Naive thymus-derived CD8-positive, alpha-beta T cell (primary cell): ENCODE data around the gene LEFTY1. TPM values are rescaled to one million over a fixed set of nuclear protein-coding genes. Genes with fewer than 3 reads are reported as not detected.

Source experiments
- ATAC-seq, 2 donors: fragments of 150-1000 bp; cut with Tn5 transposase in 1 of 2; sonication (Bioruptor Pico), chemical (Tn5 transposase) in 1 of 2; 1 replicate in 1 of 2; 2 replicates in 1 of 2; pipeline ENCODE4 v1.10.0; 2021; ENCODE audit warnings: mild to moderate bottlenecking in 2 of 2, moderate library complexity in 2 of 2
- POLR2A ChIA-PET: fragments of 350-600 bp; sonication (Branson Sonifier 250); formaldehyde crosslinking; loops from one replicate; lab custom pipeline; 2021; ENCODE audit warnings: antibody characterized with exemption; lab: Charles Lee
- DNase-seq, 10 donors: peaks; one replicate each; pipeline versions ENCODE4 v3.0.0 to v3.0.0-alpha.2; 2020 to 2022
- H3K27ac Mint-ChIP-seq, 10 donors: one replicate each; pipeline ENCODE4 v1.8.0; 2020 to 2022; ENCODE audit warnings: mild to moderate bottlenecking in 10 of 10, mixed read lengths in 10 of 10, moderate library complexity in 4 of 10, inconsistent platforms in 1 of 10
- H3K27me3 Mint-ChIP-seq, 5 donors: one replicate each; pipeline ENCODE4 v1.8.0; 2021 to 2022; ENCODE audit warnings: mixed read lengths in 5 of 5
- H3K36me3 Mint-ChIP-seq, 3 donors: one replicate each; pipeline ENCODE4 v1.8.0; 2020 to 2022; ENCODE audit warnings: mixed read lengths in 3 of 3, mild to moderate bottlenecking in 2 of 3, inconsistent platforms in 1 of 3
- H3K4me1 Mint-ChIP-seq, 4 donors: one replicate each; pipeline ENCODE4 v1.8.0; 2021 to 2022; ENCODE audit warnings: mixed read lengths in 4 of 4
- H3K4me3 Mint-ChIP-seq, 10 donors: one replicate each; pipeline ENCODE4 v1.8.0; 2020 to 2022; ENCODE audit warnings: mild to moderate bottlenecking in 10 of 10, mixed read lengths in 10 of 10, moderate library complexity in 6 of 10, inconsistent platforms in 1 of 10
- H3K9me3 Mint-ChIP-seq, 9 donors: one replicate each; pipeline ENCODE4 v1.8.0; 2020 to 2022; ENCODE audit warnings: mixed read lengths in 9 of 9, mild to moderate bottlenecking in 3 of 9, inconsistent platforms in 1 of 9, moderate library complexity in 1 of 9
- polyA plus RNA-seq, 3 donors: library from polyadenylated mRNA; unstranded; fragments of 300-500 nt; fragmentation: Illumina TruSeq; gene quantifications; one replicate each; pipeline ENCODE4 v1.2.3, GENCODE V29; 2021
- total RNA-seq, 8 experiments: library from RNA in 2 of 8; stranded (reverse) in 2 of 8; gene quantifications; one replicate each; pipeline ENCODE4 v1.2.3 and lab custom pipeline; 2021 to 2026

The LEFTY1 gene
- total and polyA plus RNA-seq, 5 experiments from 2014 or later: 0.22 TPM; not detected in 4

GRCh38 chr1:225865514-225865913, 23.4 kb downstream of the LEFTY1 start:
- POLR2A ChIA-PET: interaction anchor here (0.6 to 5.8 kb wide), 15 partner anchors 9 to 398 kb away, joined by 3 to 92 read pairs (median 5); partner anchors contain the start of genes PYCR2, SRP9 and TMEM63A
- no peaks in the 10 kb centered on the region for H3K27me3 Mint-ChIP-seq
- H3K9me3 Mint-ChIP-seq: no peaks in the 10 kb centered on the region
- H3K36me3 Mint-ChIP-seq: peaks cover 0 to 95% (median 23%) of the 10 kb centered on the region in 3 donors
- peak in 1 of 2 donors; percentile 48 for ATAC-seq
- peaks cover 22 to 55% (median 40%) of the 10 kb centered on the region in 4 donors for H3K4me1 Mint-ChIP-seq
- DNase-seq: peak in 1 of 10 donors; percentile 23
- H3K4me3 Mint-ChIP-seq: peak overlapping the region in 8 of 10 donors; percentile 45 to 82 (median 74)
- peak overlapping the region; percentile 82 to 95 (median 90) for H3K27ac Mint-ChIP-seq

GRCh38 chr1:225863167-225863566, 25.8 kb downstream of the LEFTY1 start:
- H3K36me3 Mint-ChIP-seq: peaks cover 0 to 94% (median 25%) of the 10 kb centered on the region in 3 donors
- ATAC-seq (no peak), DNase-seq (peak in 1 of 10 donors; percentile 10)
- H3K27ac Mint-ChIP-seq: peak overlapping the region in 4 of 10 donors; percentile 39 to 71 (median 47)
- POLR2A ChIA-PET: interaction anchor here (0.9 to 5.8 kb wide), 3 partner anchors 13 to 21 kb away, joined by 4 to 92 read pairs (median 35); partner anchors contain the start of gene TMEM63A
- no peak overlapping the region for H3K4me3 Mint-ChIP-seq
- H3K4me1 Mint-ChIP-seq: peaks cover 22 to 49% (median 37%) of the 10 kb centered on the region in 4 donors
- H3K9me3 Mint-ChIP-seq: no peaks in the 10 kb centered on the region
- no peaks in the 10 kb centered on the region for H3K27me3 Mint-ChIP-seq

GRCh38 chr1:225862581-225862950, 26.4 kb downstream of the LEFTY1 start:
- ATAC-seq (no peak), DNase-seq (peak in 1 of 10 donors; percentile 56)
- H3K27ac Mint-ChIP-seq: peak overlapping the region in 5 of 10 donors; percentile 19 to 71 (median 54)
- H3K4me1 Mint-ChIP-seq: peaks cover 21 to 43% (median 36%) of the 10 kb centered on the region in 4 donors
- H3K4me3 Mint-ChIP-seq: no peak overlapping the region
- H3K27me3 Mint-ChIP-seq: no peaks in the 10 kb centered on the region
- no peaks in the 10 kb centered on the region for H3K9me3 Mint-ChIP-seq
- POLR2A ChIA-PET: interaction anchor here (0.9 to 5.8 kb wide), 3 partner anchors 12 to 21 kb away, joined by 4 to 92 read pairs (median 35); partner anchors contain the start of gene TMEM63A
- H3K36me3 Mint-ChIP-seq: peaks cover 0 to 94% (median 29%) of the 10 kb centered on the region in 3 donors

- POLR2A ChIA-PET: interaction anchor here (0.8 to 5.4 kb wide), 8 partner anchors 11 to 395 kb away, joined by 3 to 35 read pairs (median 4); partner anchors contain the start of genes LEFTY1 and SRP9
- Mint-ChIP-seq H3K4me1 (peaks cover 19 to 37% (median 31%) of the 10 kb centered on the region in 4 donors), H3K36me3 (peaks cover 0 to 94% (median 29%) of the 10 kb centered on the region in 3 donors), H3K27me3 (no peaks in the 10 kb centered on the region), H3K4me3 (no peak overlapping the region), H3K9me3 (no peaks in the 10 kb centered on the region), H3K27ac (peak overlapping the region in 7 of 10 donors; percentile 19 to 77 (median 54))
- DNase-seq (peak in 1 of 10 donors; percentile 19), ATAC-seq (no peak)
Observed at GRCh38 chr1:225861834-225862580, 26.9 kb downstream of the LEFTY1 start.

GRCh38 chr1:225860876-225861441, 28.0 kb downstream of the LEFTY1 start:
- Mint-ChIP-seq H3K4me3 (no peak overlapping the region), H3K36me3 (peaks cover 0 to 95% (median 31%) of the 10 kb centered on the region in 3 donors), H3K9me3 (no peaks in the 10 kb centered on the region), H3K4me1 (peaks cover 10 to 33% (median 25%) of the 10 kb centered on the region in 4 donors), H3K27me3 (no peaks in the 10 kb centered on the region), H3K27ac (peak overlapping the region in 7 of 10 donors; percentile 4 to 75 (median 63))
- POLR2A ChIA-PET: interaction anchor here (0.8 to 3.2 kb wide), 8 partner anchors 13 to 394 kb away, joined by 3 to 12 read pairs (median 4); partner anchors contain the start of gene SRP9
- peak in 1 of 10 donors; percentile 24 for DNase-seq
- ATAC-seq: no peak

GRCh38 chr1:225860107-225860506, 28.8 kb downstream of the LEFTY1 start:
- H3K27ac Mint-ChIP-seq: peak overlapping the region in 6 of 10 donors; percentile 34 to 75 (median 64)
- peak in 1 of 10 donors; percentile 43 for DNase-seq
- no peak for ATAC-seq

GRCh38 chr1:225859151-225859550, 29.8 kb downstream of the LEFTY1 start:
- POLR2A ChIA-PET: interaction anchor here (1.3 to 3.2 kb wide), 6 partner anchors 11 to 64 kb away, joined by 3 to 12 read pairs (median 4); partner anchors contain the start of genes PYCR2 and TMEM63A
- Mint-ChIP-seq H3K36me3 (peaks cover 4 to 97% (median 35%) of the 10 kb centered on the region in 3 donors), H3K27me3 (no peaks in the 10 kb centered on the region), H3K9me3 (no peaks in the 10 kb centered on the region), H3K4me1 (peaks cover 10 to 26% (median 20%) of the 10 kb centered on the region in 4 donors), H3K4me3 (no peak overlapping the region), H3K27ac (peak overlapping the region in 5 of 10 donors; percentile 17 to 80 (median 64))
- ATAC-seq: no peak
- DNase-seq: peak in 1 of 10 donors; percentile 54

More at GRCh38 chr1:225860107-225860506, 28.8 kb downstream of the LEFTY1 start:
- no peak overlapping the region for H3K4me3 Mint-ChIP-seq
- no peaks in the 10 kb centered on the region for H3K27me3 Mint-ChIP-seq
- H3K9me3 Mint-ChIP-seq: no peaks in the 10 kb centered on the region
- H3K36me3 Mint-ChIP-seq: peaks cover 0 to 95% (median 29%) of the 10 kb centered on the region in 3 donors
- H3K4me1 Mint-ChIP-seq: peaks cover 7 to 27% (median 19%) of the 10 kb centered on the region in 4 donors
- POLR2A ChIA-PET: interaction anchor here (1.2 to 3.2 kb wide), 6 partner anchors 10 to 37 kb away, joined by 3 to 12 read pairs (median 7); partner anchors contain the start of gene TMEM63A

- POLR2A ChIA-PET: interaction anchor here (0.8 to 1.8 kb wide), 7 partner anchors 8 to 66 kb away, joined by 3 to 8 read pairs (median 4); no protein-coding TSS in a partner anchor
- Mint-ChIP-seq H3K4me3 (no peak overlapping the region), H3K36me3 (peaks cover 6 to 99% (median 34%) of the 10 kb centered on the region in 3 donors), H3K27ac (peak overlapping the region in 5 of 10 donors; percentile 25 to 67 (median 60)), H3K4me1 (peaks cover 16 to 38% (median 32%) of the 10 kb centered on the region in 4 donors), H3K9me3 (no peaks in the 10 kb centered on the region), H3K27me3 (no peaks in the 10 kb centered on the region)
- no peak for DNase-seq
- no peak for ATAC-seq
Observed at GRCh38 chr1:225857256-225857655, 31.7 kb downstream of the LEFTY1 start.

GRCh38 chr1:225855503-225856300, 33.2 kb downstream of the LEFTY1 start:
- DNase-seq (peak in 1 of 10 donors; percentile 38), ATAC-seq (no peak)
- no peaks in the 10 kb centered on the region for H3K9me3 Mint-ChIP-seq
- no peaks in the 10 kb centered on the region for H3K27me3 Mint-ChIP-seq
- H3K4me1 Mint-ChIP-seq: peaks cover 23 to 46% (median 44%) of the 10 kb centered on the region in 4 donors
- H3K4me3 Mint-ChIP-seq: peak overlapping the region in 1 of 10 donors; percentile 24
- H3K27ac Mint-ChIP-seq: peak overlapping the region; percentile 33 to 87 (median 67)
- POLR2A ChIA-PET: interaction anchor here (0.6 to 2.1 kb wide), 7 partner anchors 9 to 414 kb away, joined by 3 to 12 read pairs (median 4); partner anchors contain the start of genes SRP9 and TMEM63A
- H3K36me3 Mint-ChIP-seq: peaks cover 6 to 98% (median 36%) of the 10 kb centered on the region in 3 donors

- no peaks in the 10 kb centered on the region for H3K9me3 Mint-ChIP-seq
- H3K4me3 Mint-ChIP-seq: peak overlapping the region in 1 of 10 donors; percentile 43
- peaks cover 6 to 89% (median 35%) of the 10 kb centered on the region in 3 donors for H3K36me3 Mint-ChIP-seq
- ATAC-seq (no peak), DNase-seq (peak in 1 of 10 donors; percentile 57)
- H3K27ac Mint-ChIP-seq: peak overlapping the region in 9 of 10 donors; percentile 55 to 96 (median 80)
- POLR2A ChIA-PET: interaction anchor here (0.8 to 6.8 kb wide), 5 partner anchors 11 to 67 kb away, joined by 3 to 35 read pairs (median 5); partner anchors contain the start of gene TMEM63A
- H3K4me1 Mint-ChIP-seq: peaks cover 30 to 67% (median 61%) of the 10 kb centered on the region in 4 donors
- H3K27me3 Mint-ChIP-seq: no peaks in the 10 kb centered on the region
Observed at GRCh38 chr1:225853441-225853840, 35.5 kb downstream of the LEFTY1 start.
